ES-I3 (cell line): ENCODE measurements around the gene NBPF12.
"Not testable (repeated sequence)": the region's sequence is repeated elsewhere in the genome, so short reads cannot be mapped to it uniquely, and the experiment has no call there.

Experiments
- H3K36me3 ChIP-seq: 2 replicates; pipeline ENCODE4 v1.6.1; 2013; ENCODE audit warnings: mild to moderate bottlenecking, low read length, control low read depth, moderate library complexity; ENCODE audit not compliant: insufficient read depth
- H3K4me1 ChIP-seq: 2 replicates; pipeline ENCODE4 v1.6.1; 2013; ENCODE audit warnings: mild to moderate bottlenecking, control low read depth, low read length; ENCODE audit not compliant: insufficient read depth
- H3K9ac ChIP-seq: 2 replicates; pipeline ENCODE4 v1.6.1; 2013; ENCODE audit warnings: low read depth, mild to moderate bottlenecking, low read length, moderate library complexity
- H3K9me3 ChIP-seq: 2 replicates; pipeline ENCODE4 v1.6.1; 2013; ENCODE audit warnings: mild to moderate bottlenecking, low read length, moderate library complexity; ENCODE audit not compliant: control insufficient read depth, insufficient read depth

The NBPF12 gene

DNA sequence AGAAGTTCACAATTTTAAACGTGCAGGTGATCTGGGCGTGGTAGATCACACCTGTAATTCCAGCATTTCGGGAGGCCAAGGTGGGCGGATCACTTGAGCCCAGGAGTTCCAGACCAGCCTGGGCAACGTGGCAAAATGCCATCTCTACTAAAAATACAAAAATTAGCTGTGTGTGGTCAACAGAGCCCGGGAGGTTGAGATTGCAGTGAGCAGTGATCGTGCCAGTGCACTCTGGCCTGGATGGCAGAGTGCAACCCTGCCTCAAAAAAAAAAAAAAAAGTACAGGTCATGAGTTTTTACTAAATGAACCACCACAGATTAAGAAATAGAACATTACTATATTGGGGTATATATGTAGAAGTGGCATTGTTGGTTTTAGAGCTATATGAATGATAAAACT is 2.2 kb downstream of the NBPF12 start:
- H3K4me1 ChIP-seq, H3K36me3 ChIP-seq, H3K9ac ChIP-seq, H3K9me3 ChIP-seq: not testable (repeated sequence)

DNA sequence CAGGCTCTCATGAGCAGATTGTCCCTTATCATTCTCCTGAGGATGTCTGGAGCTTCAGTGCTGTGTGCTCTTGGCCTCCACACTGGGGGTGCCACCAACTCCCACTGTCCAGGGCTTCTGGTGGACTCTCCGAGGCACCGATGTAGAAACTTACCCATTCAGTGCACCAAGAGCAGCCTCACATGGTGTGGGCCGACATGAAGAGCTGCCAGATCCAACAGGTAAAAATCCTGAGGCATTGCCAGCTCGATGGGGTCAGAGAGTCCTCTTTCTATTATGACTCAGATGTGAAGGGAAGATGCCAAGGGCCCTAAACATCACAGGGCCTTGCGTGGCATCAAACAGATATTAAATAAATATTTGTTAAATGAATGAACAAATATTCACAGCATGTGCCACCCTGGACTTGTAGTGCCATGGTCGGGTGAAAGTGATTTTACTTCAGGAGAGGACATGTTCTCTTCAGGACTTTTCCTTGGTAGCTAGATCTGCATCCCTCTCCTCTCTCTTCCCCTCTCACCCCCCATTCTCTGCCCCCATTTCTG is 5.3 kb downstream of the NBPF12 start:
- H3K4me1 ChIP-seq, H3K36me3 ChIP-seq, H3K9ac ChIP-seq, H3K9me3 ChIP-seq: not testable (repeated sequence)

DNA sequence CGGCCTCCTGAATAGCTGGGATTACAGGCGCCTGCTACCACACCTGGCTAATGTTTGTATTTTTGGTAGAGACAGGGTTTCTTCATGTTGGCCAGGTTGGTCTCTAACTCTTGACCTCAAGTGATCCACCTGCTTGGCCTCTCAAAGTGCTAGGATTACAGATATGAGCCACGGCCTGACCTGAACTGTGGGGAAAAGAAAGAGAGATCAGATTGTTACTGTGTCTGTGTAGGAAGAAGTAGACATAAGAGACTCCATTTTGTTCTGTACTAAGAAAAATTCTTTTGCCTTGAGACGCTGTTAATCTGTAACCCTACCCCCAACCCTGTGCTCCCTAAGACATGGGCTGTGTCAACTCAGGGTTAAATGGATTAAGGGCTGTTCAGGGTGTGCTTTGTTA is 10.0 kb downstream of the NBPF12 start:
- not testable (repeated sequence) for H3K4me1 ChIP-seq, H3K9me3 ChIP-seq, H3K36me3 ChIP-seq, H3K9ac ChIP-seq

DNA sequence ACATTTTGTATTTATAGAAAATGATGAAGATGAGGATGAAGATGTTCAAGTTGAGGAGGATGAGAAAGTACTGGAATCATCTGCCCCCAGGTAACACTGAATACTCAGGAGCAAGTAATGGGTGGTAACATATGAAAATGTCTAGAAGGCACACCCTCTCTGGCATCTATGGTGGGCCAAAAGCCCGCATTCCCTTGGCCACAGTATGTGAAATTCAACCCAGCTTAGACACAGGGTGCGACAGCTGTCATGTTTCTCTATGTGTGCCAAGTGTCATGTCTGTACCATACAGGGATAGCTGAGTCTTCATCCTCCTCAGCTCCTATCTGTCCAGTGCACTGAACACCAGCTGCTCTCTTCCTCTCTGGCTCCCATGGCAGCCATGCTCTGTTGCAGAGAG is 26.2 kb downstream of the NBPF12 start:
- not testable (repeated sequence) for H3K4me1 ChIP-seq, H3K9ac ChIP-seq, H3K36me3 ChIP-seq, H3K9me3 ChIP-seq

DNA sequence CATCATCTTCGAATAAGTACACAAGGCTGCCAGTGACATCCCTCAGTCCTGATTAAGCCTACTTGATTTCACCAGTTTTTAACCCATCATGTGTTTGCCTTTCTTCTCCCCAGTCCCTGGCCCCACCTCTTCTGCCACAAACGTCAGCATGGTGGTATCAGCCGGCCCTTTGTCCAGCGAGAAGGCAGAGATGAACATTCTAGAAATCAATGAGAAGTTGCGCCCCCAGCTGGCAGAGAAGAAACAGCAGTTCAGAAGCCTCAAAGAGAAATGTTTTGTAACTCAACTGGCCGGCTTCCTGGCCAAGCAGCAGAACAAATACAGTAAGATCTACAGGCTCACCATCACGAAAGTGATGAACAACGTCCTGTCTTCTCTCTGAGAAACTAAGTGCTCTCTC is 28.2 kb downstream of the NBPF12 start:
- H3K9ac ChIP-seq, H3K9me3 ChIP-seq, H3K36me3 ChIP-seq, H3K4me1 ChIP-seq: not testable (repeated sequence)

DNA sequence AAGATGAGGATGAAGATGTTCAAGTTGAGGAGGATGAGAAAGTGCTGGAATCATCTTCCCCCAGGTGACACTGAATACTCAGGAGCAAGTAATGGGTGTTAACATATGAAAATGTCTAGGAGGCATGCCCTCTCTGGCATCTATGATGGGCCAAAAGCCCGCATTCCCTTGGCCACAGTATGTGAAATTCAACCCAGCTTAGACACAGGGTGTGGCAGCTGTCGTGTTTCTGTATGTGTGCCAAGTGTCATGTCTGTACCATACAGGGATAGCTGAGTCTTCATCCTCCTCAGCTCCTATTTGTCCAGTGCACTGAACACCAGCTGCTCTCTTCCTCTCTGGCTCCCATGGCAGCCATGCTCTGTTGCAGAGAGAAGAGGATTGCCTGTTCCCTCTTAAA is 32.5 kb downstream of the NBPF12 start:
- H3K4me1 ChIP-seq, H3K9me3 ChIP-seq, H3K9ac ChIP-seq, H3K36me3 ChIP-seq: not testable (repeated sequence)

DNA sequence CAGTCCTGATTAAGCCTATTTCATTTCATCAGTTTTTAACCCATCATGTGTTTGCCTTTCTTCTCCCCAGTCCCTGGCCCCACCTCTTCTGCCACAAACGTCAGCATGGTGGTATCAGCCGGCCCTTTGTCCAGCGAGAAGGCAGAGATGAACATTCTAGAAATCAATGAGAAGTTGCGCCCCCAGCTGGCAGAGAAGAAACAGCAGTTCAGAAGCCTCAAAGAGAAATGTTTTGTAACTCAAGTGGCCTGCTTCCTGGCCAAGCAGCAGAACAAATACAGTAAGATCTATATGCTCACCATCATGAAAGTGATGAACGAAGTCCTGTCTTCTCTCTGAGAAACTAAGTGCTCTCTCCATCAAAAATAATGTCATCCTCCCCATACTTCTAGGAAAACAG is 34.6 kb downstream of the NBPF12 start:
- H3K4me1 ChIP-seq, H3K9ac ChIP-seq, H3K36me3 ChIP-seq, H3K9me3 ChIP-seq: not testable (repeated sequence)

DNA sequence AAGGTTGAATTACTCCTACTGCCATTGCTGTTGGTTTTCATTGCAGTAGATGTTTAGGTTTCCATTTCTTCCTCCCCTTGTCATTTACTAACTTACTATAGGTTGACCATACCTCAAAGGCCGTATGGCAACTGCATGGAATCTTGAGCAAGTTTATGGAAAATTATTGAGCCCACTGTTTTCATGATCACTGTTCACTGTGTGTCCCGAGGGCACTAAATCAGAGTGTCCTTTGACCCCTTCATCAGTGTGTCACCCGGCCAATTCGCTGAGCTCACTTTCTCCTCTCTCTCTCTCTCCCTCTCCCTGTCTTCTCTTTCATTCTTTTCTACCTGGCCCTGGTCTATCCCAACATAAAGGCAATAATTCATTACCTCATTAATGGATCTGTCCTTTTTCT is 47.7 kb downstream of the NBPF12 start:
- not testable (repeated sequence) for H3K9ac ChIP-seq, H3K4me1 ChIP-seq, H3K36me3 ChIP-seq, H3K9me3 ChIP-seq

DNA sequence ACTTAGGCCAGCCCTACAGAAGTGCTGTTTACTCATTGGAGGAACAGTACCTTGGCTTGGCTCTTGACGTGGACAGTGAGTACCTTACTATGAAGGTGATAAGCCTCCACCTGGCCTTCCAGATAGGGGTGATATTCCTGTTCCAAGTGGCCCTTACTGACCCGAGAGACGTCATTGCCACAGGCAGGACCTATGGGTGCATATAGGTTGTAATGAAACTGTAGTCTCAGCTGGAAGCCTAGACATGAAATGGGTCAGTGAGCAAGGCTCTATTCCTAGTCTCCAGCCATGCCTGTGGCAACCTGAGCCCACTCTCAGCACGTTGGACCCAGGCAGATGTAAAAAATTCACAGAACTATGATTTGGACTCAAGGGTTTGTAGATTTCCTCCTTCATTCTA is 48.3 kb downstream of the NBPF12 start:
- not testable (repeated sequence) for H3K36me3 ChIP-seq, H3K9ac ChIP-seq, H3K9me3 ChIP-seq, H3K4me1 ChIP-seq

DNA sequence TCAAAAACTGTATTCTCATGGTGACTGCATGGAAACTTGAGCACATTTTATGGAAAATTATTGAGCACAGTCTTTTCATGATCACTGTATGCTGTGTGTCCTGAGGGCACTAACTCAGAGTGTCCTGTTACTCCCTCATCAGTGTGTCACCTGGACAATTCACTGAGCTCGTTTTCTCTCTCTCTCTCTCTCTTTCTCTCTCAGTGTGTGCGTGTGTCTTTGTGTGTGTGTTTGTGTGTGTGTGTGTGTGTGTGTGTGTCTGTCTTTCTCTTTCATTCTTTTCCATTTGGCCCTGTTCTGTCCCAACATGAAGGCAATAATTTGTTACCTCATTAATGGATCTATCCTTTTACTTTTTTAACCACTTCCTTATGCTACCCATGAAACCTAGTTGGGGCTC is 49.4 kb downstream of the NBPF12 start:
- H3K9me3 ChIP-seq, H3K4me1 ChIP-seq, H3K36me3 ChIP-seq, H3K9ac ChIP-seq: not testable (repeated sequence)

DNA sequence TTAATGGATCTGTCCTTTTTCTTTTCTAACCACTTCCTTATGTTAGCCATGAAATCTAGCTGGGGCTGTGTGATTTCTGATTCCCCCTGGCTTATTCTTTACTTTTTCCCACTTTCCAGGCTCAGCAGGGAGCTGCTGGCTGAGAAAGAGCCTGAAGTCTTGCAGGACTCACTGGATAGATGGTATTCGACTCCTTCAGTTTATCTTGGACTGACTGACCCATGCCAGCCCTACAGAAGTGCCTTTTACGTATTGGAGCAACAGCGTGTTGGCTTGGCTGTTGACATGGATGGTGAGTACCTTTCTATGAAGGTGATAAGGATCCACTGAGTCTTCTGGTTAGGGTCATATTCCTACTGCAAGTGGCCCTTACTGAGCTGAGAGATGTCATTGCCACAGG is 51.3 kb downstream of the NBPF12 start:
- H3K9ac ChIP-seq, H3K4me1 ChIP-seq, H3K36me3 ChIP-seq, H3K9me3 ChIP-seq: not testable (repeated sequence)

DNA sequence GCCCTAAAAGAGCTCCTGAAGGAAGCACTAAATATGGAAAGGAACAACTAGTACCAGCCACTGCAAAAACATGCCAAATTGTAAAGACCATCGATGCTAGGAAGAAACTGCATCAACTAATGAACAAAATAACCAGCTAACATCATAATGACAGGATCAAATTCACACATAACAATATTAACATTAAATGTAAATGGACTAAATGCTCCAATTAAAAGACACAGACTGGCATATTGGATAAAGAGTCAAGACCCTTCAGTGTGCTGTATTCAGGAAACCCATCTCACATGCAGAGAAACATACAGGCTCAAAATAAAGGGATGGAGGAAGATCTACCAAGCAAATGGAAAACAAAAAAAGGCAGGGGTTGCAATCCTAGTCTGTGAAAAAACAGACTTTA is 70.4 kb downstream of the NBPF12 start:
- H3K36me3 ChIP-seq, H3K9me3 ChIP-seq, H3K4me1 ChIP-seq, H3K9ac ChIP-seq: not testable (repeated sequence)

DNA sequence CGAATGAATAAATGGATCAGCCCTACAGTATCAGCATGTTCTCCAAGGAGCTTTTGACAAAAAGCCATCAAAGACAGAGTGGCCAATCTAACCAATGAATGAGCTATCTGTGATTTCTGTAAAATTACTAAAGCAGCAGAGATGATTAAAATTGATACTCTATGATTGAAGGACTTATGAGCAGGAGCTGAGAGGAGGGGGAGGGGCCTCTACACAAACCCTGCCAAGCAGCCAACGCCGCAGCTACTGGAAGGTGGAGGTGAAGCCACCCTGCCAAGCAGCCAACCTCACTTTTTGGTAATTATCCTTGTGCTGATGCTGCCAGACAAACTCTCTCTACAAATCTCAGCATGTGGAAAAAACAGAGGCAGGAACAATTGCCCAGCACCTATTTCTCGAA is 88.9 kb downstream of the NBPF12 start:
- not testable (repeated sequence) for H3K9me3 ChIP-seq, H3K4me1 ChIP-seq, H3K9ac ChIP-seq, H3K36me3 ChIP-seq

DNA sequence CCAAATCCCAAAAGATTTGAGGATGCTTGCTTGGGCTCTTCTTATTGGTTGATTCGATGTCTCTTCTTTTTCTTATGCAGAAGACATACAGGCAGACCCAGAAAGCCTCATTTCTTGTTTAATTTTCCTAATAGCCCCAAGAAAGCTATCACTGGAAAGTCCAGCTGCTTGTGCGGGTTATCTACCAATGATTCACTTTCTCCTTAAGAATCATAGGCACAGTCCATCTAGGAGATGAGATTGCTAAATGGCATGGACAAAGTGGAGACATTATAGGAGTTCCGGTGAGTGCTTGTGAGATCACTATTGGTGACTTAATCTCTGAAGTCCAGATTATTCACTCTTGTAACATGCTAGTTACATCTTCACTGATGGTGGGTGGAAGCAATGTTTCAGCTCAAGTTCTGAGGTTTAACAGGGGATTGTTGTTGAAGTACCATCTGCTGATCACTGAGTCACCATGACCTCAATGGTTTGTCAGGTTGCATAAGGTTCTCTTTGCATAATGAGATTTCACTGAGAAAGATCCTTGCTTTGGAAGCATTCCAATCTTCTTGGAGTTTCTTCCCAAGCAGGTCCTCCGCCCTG is 92.0 kb downstream of the NBPF12 start:
- not testable (repeated sequence) for H3K4me1 ChIP-seq, H3K36me3 ChIP-seq, H3K9me3 ChIP-seq, H3K9ac ChIP-seq

DNA sequence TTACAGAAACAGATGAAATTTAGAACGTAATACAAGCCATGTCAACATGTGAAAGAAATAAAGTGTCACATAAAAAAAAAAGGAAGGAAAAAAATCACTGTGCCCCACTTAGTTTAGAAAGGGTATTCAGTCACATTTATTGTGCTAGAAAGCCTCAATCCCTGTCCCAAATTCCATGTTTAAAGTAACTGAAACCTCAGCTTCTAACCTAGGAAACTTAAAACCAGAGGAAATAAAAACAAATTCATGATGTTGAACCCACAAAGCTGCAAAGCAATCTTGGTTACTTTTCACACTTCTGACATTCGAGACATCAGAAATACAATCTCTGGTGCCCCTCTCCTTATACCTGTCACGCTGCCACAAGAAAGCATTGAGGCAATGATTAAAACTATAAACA is 101.8 kb downstream of the NBPF12 start:
- Histone ChIP-seq H3K9me3 (no peaks in the 10 kb centered on the region), H3K9ac (no peak overlapping the region), H3K4me1 (no peaks in the 10 kb centered on the region), H3K36me3 (no peaks in the 10 kb centered on the region)

DNA sequence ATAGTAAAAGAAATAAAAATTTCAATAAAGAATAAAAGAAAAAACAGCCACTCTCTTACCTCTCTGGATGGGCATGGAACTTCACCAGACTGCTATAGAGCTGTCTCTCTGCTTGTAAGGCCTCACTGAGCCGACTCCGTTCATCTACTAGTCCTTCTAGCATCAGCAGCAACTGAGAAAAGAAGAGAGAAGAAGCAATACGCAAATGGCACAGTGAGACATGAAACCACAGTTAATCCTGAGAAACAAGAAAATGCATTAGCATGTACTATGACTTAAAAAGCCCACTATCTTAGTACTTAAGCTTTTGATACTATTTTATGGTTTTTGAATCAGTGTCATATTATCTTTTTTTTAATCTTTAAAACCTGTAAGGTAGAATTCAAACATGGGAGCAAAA is 104.8 kb downstream of the NBPF12 start:
- not testable (repeated sequence) for H3K9ac ChIP-seq, H3K4me1 ChIP-seq, H3K9me3 ChIP-seq, H3K36me3 ChIP-seq
